Measurements from ENCODE around the gene SRC. TPM values are rescaled to one million over a fixed set of nuclear protein-coding genes. Genes with fewer than 3 reads are reported as not detected.

The SRC gene
- total RNA-seq, 1 donor from 2014 or later = 64.0 TPM

DNA sequence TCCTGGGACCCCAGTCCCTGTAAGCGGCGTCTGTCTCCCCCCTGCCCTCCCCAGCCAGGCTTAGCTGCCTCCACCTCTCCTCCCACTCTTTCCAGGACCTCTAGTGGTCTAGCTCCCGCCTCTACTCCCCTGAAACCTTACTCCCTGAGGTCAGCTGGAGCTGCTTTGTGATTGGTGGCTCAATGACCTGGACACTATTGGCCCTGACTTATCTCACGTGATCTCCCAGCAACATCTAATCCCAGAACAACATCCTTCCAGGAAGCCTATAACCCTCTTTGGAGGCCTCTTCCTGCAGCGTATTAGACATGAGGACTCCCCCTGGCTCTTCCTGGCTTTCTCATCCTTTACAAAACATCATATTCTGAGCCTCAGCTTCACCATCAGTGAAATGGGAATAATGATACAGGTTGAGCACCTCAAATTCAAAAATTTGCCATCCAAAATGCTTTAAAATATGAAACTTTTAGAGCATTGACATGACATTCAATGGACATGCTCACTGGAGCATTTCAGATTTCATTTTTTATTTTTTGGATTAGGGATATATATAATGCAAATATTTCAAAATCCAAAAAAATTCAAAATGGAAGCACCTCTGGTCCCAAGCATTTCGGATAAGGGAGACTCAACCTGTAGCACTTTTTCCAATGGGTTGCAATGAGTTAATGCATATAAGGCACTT, 16.3 kb upstream of the SRC start:
- Histone ChIP-seq H3K27ac (no peak overlapping the region), H3K4me3 (no peak overlapping the region), H3K27me3 (no peaks in the 10 kb centered on the region), H3K36me3 (no peaks in the 10 kb centered on the region), H3K4me1 (peaks cover 3% of the 10 kb centered on the region), H3K9me3 (no peaks in the 10 kb centered on the region)
- no peak for ATAC-seq
- TF ChIP-seq, protein P1, sequence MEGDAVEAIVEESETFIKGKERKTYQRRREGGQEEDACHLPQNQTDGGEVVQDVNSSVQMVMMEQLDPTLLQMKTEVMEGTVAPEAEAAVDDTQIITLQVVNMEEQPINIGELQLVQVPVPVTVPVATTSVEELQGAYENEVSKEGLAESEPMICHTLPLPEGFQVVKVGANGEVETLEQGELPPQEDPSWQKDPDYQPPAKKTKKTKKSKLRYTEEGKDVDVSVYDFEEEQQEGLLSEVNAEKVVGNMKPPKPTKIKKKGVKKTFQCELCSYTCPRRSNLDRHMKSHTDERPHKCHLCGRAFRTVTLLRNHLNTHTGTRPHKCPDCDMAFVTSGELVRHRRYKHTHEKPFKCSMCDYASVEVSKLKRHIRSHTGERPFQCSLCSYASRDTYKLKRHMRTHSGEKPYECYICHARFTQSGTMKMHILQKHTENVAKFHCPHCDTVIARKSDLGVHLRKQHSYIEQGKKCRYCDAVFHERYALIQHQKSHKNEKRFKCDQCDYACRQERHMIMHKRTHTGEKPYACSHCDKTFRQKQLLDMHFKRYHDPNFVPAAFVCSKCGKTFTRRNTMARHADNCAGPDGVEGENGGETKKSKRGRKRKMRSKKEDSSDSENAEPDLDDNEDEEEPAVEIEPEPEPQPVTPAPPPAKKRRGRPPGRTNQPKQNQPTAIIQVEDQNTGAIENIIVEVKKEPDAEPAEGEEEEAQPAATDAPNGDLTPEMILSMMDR (IDR thresholded peaks at IDR 0.05) = no peak
- intact Hi-C loops (cut with DNase I) = no loop called here
- no peak for DNase-seq

DNA sequence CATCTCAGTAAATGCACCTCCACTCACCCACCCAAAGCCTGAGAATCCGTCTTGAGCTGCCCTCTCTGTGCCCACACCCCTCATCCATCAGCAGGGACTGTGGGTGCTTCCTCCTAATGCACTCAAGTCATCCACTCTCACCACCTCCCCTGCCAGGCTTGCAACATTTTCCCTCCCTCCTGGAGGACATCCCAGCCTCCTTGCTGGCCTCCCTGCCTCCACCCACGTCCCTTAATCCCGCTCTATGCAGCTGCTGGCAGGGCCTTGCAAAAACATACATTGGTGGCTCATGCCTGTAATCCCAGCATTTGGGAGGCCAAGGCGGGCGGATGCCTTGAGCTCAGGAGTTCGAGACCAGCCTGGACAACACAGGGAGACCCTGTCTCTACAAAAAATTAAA, 15.6 kb upstream of the SRC start:
- TF ChIP-seq, protein P1 (IDR thresholded peaks at IDR 0.05) = no peak
- Histone ChIP-seq H3K27ac (no peak overlapping the region), H3K27me3 (no peaks in the 10 kb centered on the region), H3K9me3 (no peaks in the 10 kb centered on the region), H3K4me1 (peaks cover 3% of the 10 kb centered on the region), H3K36me3 (no peaks in the 10 kb centered on the region), H3K4me3 (no peak overlapping the region)
- intact Hi-C loops (cut with DNase I) = no loop called here
- DNase-seq (no peak), ATAC-seq (no peak)

DNA sequence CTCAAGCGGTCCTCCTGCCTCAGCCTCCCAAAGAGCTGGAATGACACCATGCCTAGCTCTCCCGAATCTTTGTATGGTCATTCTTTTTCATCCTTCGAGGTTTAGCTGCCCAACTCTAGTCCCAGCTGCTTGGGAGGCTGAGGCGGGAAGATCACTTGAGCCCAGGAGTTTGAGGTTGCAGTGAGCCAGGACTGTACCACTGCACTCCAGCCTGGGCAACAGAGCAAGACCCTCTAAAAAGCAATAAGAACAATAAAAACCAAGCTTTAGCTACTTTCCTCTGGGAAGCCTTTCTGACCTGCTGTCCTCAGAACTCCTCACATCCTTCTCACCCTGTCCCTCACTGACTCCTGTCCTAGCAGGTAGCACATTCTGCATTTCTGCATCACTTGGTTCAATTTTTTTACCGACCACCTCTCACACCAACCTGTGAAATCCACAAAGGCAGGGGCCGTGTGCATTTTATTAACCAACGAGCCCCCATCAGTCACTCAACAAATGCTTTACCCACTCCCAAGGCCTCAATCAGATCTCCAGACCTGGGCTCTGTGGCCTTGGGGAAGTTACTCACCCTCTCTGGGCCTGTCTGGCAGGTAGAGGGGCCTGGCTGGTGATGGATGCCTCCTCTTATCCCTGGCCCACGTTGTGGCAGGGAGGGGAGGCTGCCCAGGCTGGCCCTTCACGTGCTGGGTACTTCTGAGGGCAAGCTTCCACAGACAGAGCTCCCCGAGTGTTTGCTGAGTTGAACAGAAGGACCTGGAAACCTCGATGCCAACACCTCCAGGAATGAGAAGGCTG, 14.7 kb upstream of the SRC start:
- TF ChIP-seq, protein P1 (IDR thresholded peaks at IDR 0.05) = no peak
- Histone ChIP-seq H3K27ac (peak overlapping the region; percentile 4), H3K36me3 (no peaks in the 10 kb centered on the region), H3K4me3 (no peak overlapping the region), H3K4me1 (peaks cover 9% of the 10 kb centered on the region), H3K9me3 (no peaks in the 10 kb centered on the region), H3K27me3 (no peaks in the 10 kb centered on the region)
- no peak for DNase-seq
- peak; percentile 64 for ATAC-seq
- intact Hi-C loops (cut with DNase I) = no loop called here

DNA sequence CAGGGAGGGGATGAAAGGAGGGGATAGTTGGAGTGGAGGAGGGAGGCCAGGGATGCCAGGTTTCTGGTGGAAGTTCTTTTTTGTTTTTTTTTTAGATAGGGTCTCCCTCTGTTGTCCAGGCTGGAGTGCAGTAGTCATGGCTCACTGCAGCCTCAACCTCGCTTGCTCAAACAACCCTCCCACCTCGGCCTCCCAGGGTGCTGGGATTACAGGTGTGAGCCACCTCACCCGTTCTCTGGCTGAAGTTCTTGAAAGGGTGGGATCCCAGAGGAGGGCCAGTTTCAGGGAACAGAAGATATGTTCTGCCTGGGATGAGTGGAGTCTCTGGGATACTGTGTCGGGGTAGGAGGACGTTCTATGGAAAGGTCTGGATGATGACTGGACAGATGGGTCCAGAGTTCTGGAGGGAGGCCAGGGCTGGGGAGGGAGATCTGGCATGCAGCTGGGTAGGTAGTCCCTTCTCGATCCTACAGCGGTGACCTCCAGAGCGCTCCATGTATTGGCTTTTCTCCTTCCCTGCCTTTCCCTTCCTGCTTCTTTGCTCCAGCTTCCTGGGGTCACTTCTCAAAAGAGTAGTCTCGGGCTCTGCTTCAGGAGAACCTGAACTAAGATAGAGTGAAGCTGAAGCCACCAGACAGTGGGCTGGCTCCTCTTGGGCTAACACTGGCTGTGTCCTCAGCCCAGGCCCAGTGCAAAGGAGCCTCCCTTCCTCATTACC, 12.7 kb upstream of the SRC start:
- Histone ChIP-seq H3K4me1 (peaks cover 21% of the 10 kb centered on the region), H3K4me3 (no peak overlapping the region), H3K36me3 (no peaks in the 10 kb centered on the region), H3K9me3 (no peaks in the 10 kb centered on the region), H3K27ac (no peak overlapping the region), H3K27me3 (no peaks in the 10 kb centered on the region)
- intact Hi-C loops (cut with DNase I) = no loop called here
- no peak for DNase-seq
- ATAC-seq = no peak
- TF ChIP-seq, protein P1 (IDR thresholded peaks at IDR 0.05) = no peak

DNA sequence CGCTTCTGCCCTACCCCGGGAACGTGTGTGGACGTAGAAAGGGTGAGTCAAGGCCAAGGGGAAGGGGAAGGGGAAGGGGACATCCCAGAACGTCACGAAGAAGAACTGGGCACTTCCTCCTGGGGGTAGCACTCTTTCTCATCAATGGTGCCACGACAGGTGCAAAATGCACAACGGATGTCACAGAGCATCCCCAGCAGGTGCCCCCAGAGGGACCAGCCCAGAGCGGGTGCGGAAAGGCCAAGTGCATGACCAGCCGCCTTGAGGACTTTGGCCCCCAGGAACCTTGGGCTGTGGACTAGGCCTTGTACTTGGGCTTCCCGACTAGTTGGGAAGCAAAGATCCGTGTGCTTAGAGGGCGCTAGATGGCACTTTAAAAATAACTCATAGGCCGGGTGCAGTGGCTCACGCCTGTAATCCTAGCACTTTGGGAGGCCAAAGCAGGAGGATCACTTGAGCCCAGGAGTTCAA, 12.1 kb upstream of the SRC start:
- Histone ChIP-seq H3K27me3 (no peaks in the 10 kb centered on the region), H3K9me3 (no peaks in the 10 kb centered on the region), H3K36me3 (no peaks in the 10 kb centered on the region), H3K4me1 (peaks cover 21% of the 10 kb centered on the region), H3K4me3 (no peak overlapping the region), H3K27ac (no peak overlapping the region)
- intact Hi-C loops (cut with DNase I) = no loop called here
- DNase-seq = no peak
- TF ChIP-seq, protein P1 (IDR thresholded peaks at IDR 0.05) = no peak
- peak; percentile 28 for ATAC-seq

All from upper lobe of right lung (tissue), 1 donor.